GM23338 (cell line): Measurements from ENCODE around the gene C16orf95. TPM values are rescaled to one million over a fixed set of nuclear protein-coding genes. Genes with fewer than 3 reads are reported as not detected.

Experiments used
- ATAC-seq: fragments of 200-7000 bp; cut with Tn5 transposase; 3 replicates; pipeline ENCODE4 v1.9.1; 2020
- DNase-seq: peaks from one replicate; pipeline ENCODE4 v3.0.0-alpha.2; 2015; ENCODE audit warnings: low spot score
- H2AFZ ChIP-seq: fragments of 200-600 bp; sonication (generic); 2 replicates; pipeline ENCODE4 v1.8.0; 2016; ENCODE audit warnings: antibody characterized with exemption, mild to moderate bottlenecking, moderate library complexity
- H3F3A ChIP-seq: fragments of 200-600 bp; sonication (generic); replicated peaks from 2 replicates; pipeline ENCODE4 v1.8.0; 2017; ENCODE audit warnings: antibody characterized with exemption, mixed run types, low read depth
- H3K27ac ChIP-seq: fragments of 200-600 bp; sonication (generic); 2 replicates; pipeline ENCODE4 v1.6.1; 2016; ENCODE audit warnings: low read depth
- H3K27me3 ChIP-seq: fragments of 200-600 bp; sonication (generic); 2 replicates; pipeline ENCODE4 v1.8.0; 2016; ENCODE audit warnings: mild to moderate bottlenecking, mixed run types, moderate library complexity; ENCODE audit not compliant: insufficient read depth
- H3K36me3 ChIP-seq: fragments of 200-600 bp; sonication (generic); 2 replicates; pipeline ENCODE4 v1.8.0; 2016; ENCODE audit warnings: mild to moderate bottlenecking; ENCODE audit not compliant: insufficient read depth
- H3K4me1 ChIP-seq: fragments of 200-600 bp; sonication (generic); 2 replicates; pipeline ENCODE4 v1.8.0; 2016; ENCODE audit warnings: mild to moderate bottlenecking, moderate library complexity; ENCODE audit not compliant: insufficient read depth
- H3K4me2 ChIP-seq: fragments of 200-600 bp; sonication (generic); 2 replicates; pipeline ENCODE4 v1.7.1; 2017; ENCODE audit warnings: mixed run types
- H3K4me3 ChIP-seq: fragments of 200-600 bp; sonication (generic); 2 replicates; pipeline ENCODE4 v1.6.1; 2016; ENCODE audit warnings: mixed run types
- H3K79me2 ChIP-seq: fragments of 200-600 bp; sonication (generic); replicated peaks from 2 replicates; pipeline ENCODE4 v1.8.0; 2017; ENCODE audit warnings: mild to moderate bottlenecking; ENCODE audit not compliant: insufficient read depth
- H3K9me2 ChIP-seq: fragments of 200-600 bp; sonication (generic); 2 replicates; pipeline ENCODE4 v1.8.0; 2017; ENCODE audit not compliant: insufficient read depth
- H4K20me1 ChIP-seq: fragments of 200-600 bp; sonication (generic); replicated peaks from 2 replicates; pipeline ENCODE4 v1.8.0; 2017; ENCODE audit warnings: mild to moderate bottlenecking; ENCODE audit not compliant: insufficient read depth
- H3K27ac Mint-ChIP-seq: 2 replicates; pipeline ENCODE4 v1.8.0; 2020; ENCODE audit warnings: inconsistent platforms, mild to moderate bottlenecking, moderate library complexity, mixed read lengths
- H3K27me3 Mint-ChIP-seq: 3 replicates; pipeline ENCODE4 v1.8.0; 2022; ENCODE audit warnings: low read depth, mild to moderate bottlenecking, moderate library complexity, mixed read lengths, inconsistent platforms; ENCODE audit not compliant: insufficient read depth, poor library complexity
- H3K36me3 Mint-ChIP-seq: 3 replicates; pipeline ENCODE4 v1.8.0; 2021; ENCODE audit warnings: low read depth, mild to moderate bottlenecking, inconsistent platforms, moderate library complexity, mixed read lengths
- H3K4me1 Mint-ChIP-seq: 3 replicates; pipeline ENCODE4 v1.8.0; 2020; ENCODE audit warnings: mild to moderate bottlenecking, inconsistent platforms, mixed read lengths
- H3K4me3 Mint-ChIP-seq: 3 replicates; pipeline ENCODE4 v1.8.0; 2021; ENCODE audit warnings: moderate library complexity, mild to moderate bottlenecking, inconsistent platforms, mixed read lengths
- H3K9me3 Mint-ChIP-seq: 3 replicates; pipeline ENCODE4 v1.8.0; 2020; ENCODE audit warnings: moderate library complexity, mild to moderate bottlenecking, inconsistent platforms, mixed read lengths
- CREB1 ChIP-seq: fragments of 250-450 bp; sonication (Bioruptor Pico); IDR thresholded peaks from 2 replicates; pipeline ENCODE4 v1.5.0; 2020; ENCODE audit warnings: low read depth, mild to moderate bottlenecking, moderate library complexity
- CTCF ChIP-seq, 2 experiments: fragments of 200-600 bp in 1 of 2; sonication (generic) in 1 of 2; conservative IDR thresholded peaks; 2 replicates each; pipeline versions ENCODE4 v1.5.1 to v1.6.1; 2016 to 2017; ENCODE audit warnings: antibody characterized with exemption in 2 of 2, low read depth in 2 of 2, mild to moderate bottlenecking in 2 of 2, moderate library complexity in 1 of 2
- ETS1 ChIP-seq: IDR thresholded peaks from 2 replicates; pipeline ENCODE4 v1.6.1; 2016; ENCODE audit warnings: antibody characterized with exemption
- EZH2 ChIP-seq: fragments of 200-600 bp; sonication (generic); IDR thresholded peaks from one replicate; pipeline ENCODE4 v1.8.0; 2017; ENCODE audit warnings: antibody characterized with exemption, mild to moderate bottlenecking, low read depth; ENCODE audit not compliant: unreplicated experiment
- EZH2phosphoT487 ChIP-seq: fragments of 200-600 bp; sonication (generic); IDR thresholded peaks from one replicate; pipeline ENCODE4 v1.8.1; 2018; ENCODE audit warnings: antibody characterized with exemption; ENCODE audit not compliant: unreplicated experiment
- JUNB ChIP-seq: IDR thresholded peaks from one replicate; pipeline ENCODE4 v1.6.1; 2016; ENCODE audit warnings: antibody characterized with exemption; ENCODE audit not compliant: unreplicated experiment
- REST ChIP-seq: IDR thresholded peaks from one replicate; pipeline ENCODE4 v1.6.1; 2018; ENCODE audit warnings: antibody characterized with exemption; ENCODE audit not compliant: unreplicated experiment
- STAT1 ChIP-seq: IDR thresholded peaks from one replicate; pipeline ENCODE4 v1.6.1; 2016; ENCODE audit warnings: antibody characterized with exemption; ENCODE audit not compliant: unreplicated experiment
- ZNF114 ChIP-seq: fragments of 250-450 bp; sonication (Bioruptor Pico); IDR thresholded peaks from 2 replicates; pipeline ENCODE4 v1.5.0; 2020; ENCODE audit warnings: mild to moderate bottlenecking, moderate library complexity
- ZNF331 ChIP-seq: fragments of 250-450 bp; sonication (Bioruptor Pico); IDR thresholded peaks from 2 replicates; pipeline ENCODE4 v1.5.0; 2020; ENCODE audit warnings: low read depth, mild to moderate bottlenecking, moderate library complexity
- ZNF462 ChIP-seq: fragments of 250-450 bp; sonication (Bioruptor Pico); IDR thresholded peaks from 2 replicates; pipeline ENCODE4 v1.5.0; 2020; ENCODE audit warnings: mild to moderate bottlenecking, moderate library complexity
- polyA plus RNA-seq: library from polyadenylated mRNA; unstranded; fragments of >200 nt; fragmentation: Nextera tagmentation; extraction: Ambion mirVana; gene quantifications from 2 replicates; pipeline ENCODE4 v1.2.1, GENCODE V29; 2016
- total RNA-seq: library from RNA; depleted of rRNA; stranded (reverse); fragments of >200 nt; shearing (Covaris generic); gene quantifications from 2 replicates; pipeline ENCODE4 v1.2.3, GENCODE V29; 2014

The C16orf95 gene
- total and polyA plus RNA-seq, 2 experiments from 2014 or later = 1.2 to 3.9 TPM

- H3K4me2 ChIP-seq = no peak overlapping the region
- no peaks in the 10 kb centered on the region for H3K36me3 ChIP-seq
- DNase-seq (no peak), ATAC-seq (no peak)
- H3K4me1 Mint-ChIP-seq = peaks cover 4% of the 10 kb centered on the region
- no peaks in the 10 kb centered on the region for H3F3A ChIP-seq
- no peaks in the 10 kb centered on the region for H3K4me1 ChIP-seq
- TF ChIP-seq EZH2phosphoT487 (no peak), REST (no peak), ZNF114 (CRISPR knock-in tag) (no peak), ZNF462 (no peak), STAT1 (no peak), ZNF331 (CRISPR knock-in tag) (no peak), JUNB (no peak), CREB1 (CRISPR knock-in tag) (no peak), ETS1 (no peak), EZH2 (no peak), CTCF (conservative IDR thresholded peaks at IDR 0.05; ENCODE audit: low read depth in 2 of 2) (no peak)
- H3K27me3 Mint-ChIP-seq = peaks cover 14% of the 10 kb centered on the region
- H3K27me3 ChIP-seq = no peaks in the 10 kb centered on the region
- H3K36me3 Mint-ChIP-seq = peaks cover 5% of the 10 kb centered on the region; the same call in 1 of the 3 replicates
- H3K9me2 ChIP-seq = no peaks in the 10 kb centered on the region
- H3K9me3 Mint-ChIP-seq = no peaks in the 10 kb centered on the region; the same call in 2 of the 3 replicates
- H3K27ac ChIP-seq = no peak overlapping the region
- H2AFZ ChIP-seq = no peak overlapping the region
- H3K79me2 ChIP-seq = no peaks in the 10 kb centered on the region
- H3K27ac Mint-ChIP-seq = no peak overlapping the region
- no peaks in the 10 kb centered on the region for H4K20me1 ChIP-seq
- no peak overlapping the region for H3K4me3 ChIP-seq
- no peak overlapping the region for H3K4me3 Mint-ChIP-seq
Observed at GRCh38 chr16:87333581-87334331, 16.6 kb upstream of the C16orf95 start.
